ENCODE results near the gene C17orf50. TPM values are rescaled to one million over a fixed set of nuclear protein-coding genes. Genes with fewer than 3 reads are reported as not detected.
A peak's percentile ranks its signal among the peaks of the same experiment; 100 is the strongest.

Gene C17orf50
- polyA plus RNA-seq, 1 donor (not counting 4 experiments of a cell fraction or from before 2014, with no cell fraction given): not detected

- no peaks in the 10 kb centered on the region for H3K79me2 ChIP-seq (ENCODE audit: control insufficient read depth, insufficient read depth, low read length)
- H2AFZ ChIP-seq (ENCODE audit: control insufficient read depth, low read length): peak overlapping the region; percentile 28
- peak overlapping the region; percentile 81 for H3K9ac ChIP-seq (ENCODE audit: control insufficient read depth, extremely low read depth, insufficient read depth, low read length)
- H3K4me3 ChIP-seq (ENCODE audit: control insufficient read depth in 2 of 3, extremely low read depth in 1 of 3, insufficient read depth in 2 of 3, low read depth in 1 of 3, low read length in 3 of 3): no peak overlapping the region
- H3K4me1 ChIP-seq (ENCODE audit: control insufficient read depth, extremely low read depth, insufficient read depth, low read length): peaks cover 77% of the 10 kb centered on the region
- H3K27ac ChIP-seq (ENCODE audit: control insufficient read depth, insufficient read depth, low read length): peak overlapping the region; percentile 97
- H3K4me2 ChIP-seq (ENCODE audit: control insufficient read depth, extremely low read depth, insufficient read depth, low read depth, low read length): peak overlapping the region; percentile 50
- TF ChIP-seq, protein P1, sequence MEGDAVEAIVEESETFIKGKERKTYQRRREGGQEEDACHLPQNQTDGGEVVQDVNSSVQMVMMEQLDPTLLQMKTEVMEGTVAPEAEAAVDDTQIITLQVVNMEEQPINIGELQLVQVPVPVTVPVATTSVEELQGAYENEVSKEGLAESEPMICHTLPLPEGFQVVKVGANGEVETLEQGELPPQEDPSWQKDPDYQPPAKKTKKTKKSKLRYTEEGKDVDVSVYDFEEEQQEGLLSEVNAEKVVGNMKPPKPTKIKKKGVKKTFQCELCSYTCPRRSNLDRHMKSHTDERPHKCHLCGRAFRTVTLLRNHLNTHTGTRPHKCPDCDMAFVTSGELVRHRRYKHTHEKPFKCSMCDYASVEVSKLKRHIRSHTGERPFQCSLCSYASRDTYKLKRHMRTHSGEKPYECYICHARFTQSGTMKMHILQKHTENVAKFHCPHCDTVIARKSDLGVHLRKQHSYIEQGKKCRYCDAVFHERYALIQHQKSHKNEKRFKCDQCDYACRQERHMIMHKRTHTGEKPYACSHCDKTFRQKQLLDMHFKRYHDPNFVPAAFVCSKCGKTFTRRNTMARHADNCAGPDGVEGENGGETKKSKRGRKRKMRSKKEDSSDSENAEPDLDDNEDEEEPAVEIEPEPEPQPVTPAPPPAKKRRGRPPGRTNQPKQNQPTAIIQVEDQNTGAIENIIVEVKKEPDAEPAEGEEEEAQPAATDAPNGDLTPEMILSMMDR (optimal IDR thresholded peaks at IDR 0.05 in 1 of 3, IDR thresholded peaks at IDR 0.05 in 1 of 3, conservative IDR thresholded peaks at IDR 0.05 in 1 of 3; ENCODE audit: extremely low read depth in 1 of 3, insufficient read depth in 2 of 3, low read length in 3 of 3): no peak
- TF ChIP-seq EZH2 (IDR thresholded peaks at IDR 0.05; ENCODE audit: low read length): no peak
- H3K9me3 ChIP-seq (ENCODE audit: control insufficient read depth, low read depth, low read length): no peaks in the 10 kb centered on the region
- H3K9me1 ChIP-seq (ENCODE audit: control insufficient read depth, extremely low read depth, insufficient read depth, low read length): no peaks in the 10 kb centered on the region
- DNase-seq (ENCODE audit: low read depth, low spot score): no peak
- H4K20me1 ChIP-seq (ENCODE audit: control insufficient read depth, extremely low read depth, insufficient read depth, low read length): no peaks in the 10 kb centered on the region
- H3K36me3 ChIP-seq (ENCODE audit: control insufficient read depth in 2 of 2, extremely low read depth in 1 of 2, insufficient read depth in 2 of 2, low read length in 2 of 2): peaks cover 0 to 2% of the 10 kb centered on the region in 2 experiments
- no peaks in the 10 kb centered on the region for H3K27me3 ChIP-seq (ENCODE audit: control insufficient read depth, extremely low read depth, insufficient read depth, low read length)
- no peak for FAIRE-seq
- dilution Hi-C loops (cut with MboI; ENCODE audit: extremely low pct_ligation_motif_present, low sequenced_read_pairs): no loop called here
These were observed 26.3 kb downstream of the C17orf50 start for GRCh38 chr17:35786941-35787432.

DNA sequence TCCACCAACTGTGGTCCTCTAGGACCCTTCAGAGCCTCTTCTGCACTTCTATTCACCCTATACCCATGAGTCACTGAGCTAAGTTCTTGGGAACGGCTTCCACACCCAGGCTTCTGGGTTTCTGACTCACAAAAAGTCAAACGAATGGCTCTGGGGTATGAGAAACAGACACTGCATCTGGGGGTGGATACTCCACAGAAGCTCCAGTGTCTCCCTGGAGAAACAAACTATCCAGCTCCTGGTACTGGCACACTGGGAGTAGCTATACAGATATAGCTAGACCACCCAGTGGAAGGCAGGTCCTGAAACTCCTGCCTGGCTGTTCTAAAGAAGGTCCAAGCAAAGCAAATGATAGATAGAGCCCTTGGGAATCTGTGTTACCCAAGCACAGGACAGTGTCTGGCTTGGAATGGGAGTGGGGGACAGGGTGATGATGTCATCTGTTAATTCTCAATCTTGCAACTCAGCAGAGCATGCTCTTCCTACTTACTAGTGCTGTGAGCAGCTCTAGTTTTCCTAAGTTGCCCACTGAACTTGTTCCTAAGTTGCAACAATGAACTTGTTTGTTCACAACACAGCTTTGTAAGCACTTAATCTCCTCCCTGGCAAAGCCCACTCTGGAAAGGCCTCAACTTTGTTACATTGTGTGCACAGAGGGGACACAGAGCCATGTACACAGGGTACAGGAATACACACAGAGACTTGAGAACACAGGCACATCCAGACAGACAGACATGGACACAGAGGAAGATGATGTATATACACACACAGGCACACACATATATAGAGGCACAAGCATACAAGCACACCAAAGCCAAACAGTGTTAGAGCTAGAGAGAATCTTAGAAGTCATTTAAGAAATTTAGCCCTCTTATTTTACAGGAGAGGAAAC, 28.0 kb downstream of the C17orf50 start:
- dilution Hi-C loops (cut with MboI; ENCODE audit: extremely low pct_ligation_motif_present, low sequenced_read_pairs): no loop called here
- no peaks in the 10 kb centered on the region for H3K27me3 ChIP-seq (ENCODE audit: control insufficient read depth, extremely low read depth, insufficient read depth, low read length)
- H4K20me1 ChIP-seq (ENCODE audit: control insufficient read depth, extremely low read depth, insufficient read depth, low read length): no peaks in the 10 kb centered on the region
- H3K9me3 ChIP-seq (ENCODE audit: control insufficient read depth, low read depth, low read length): no peaks in the 10 kb centered on the region
- H2AFZ ChIP-seq (ENCODE audit: control insufficient read depth, low read length): peak overlapping the region; percentile 39
- no peak for FAIRE-seq
- H3K4me1 ChIP-seq (ENCODE audit: control insufficient read depth, extremely low read depth, insufficient read depth, low read length): peaks cover 89% of the 10 kb centered on the region
- no peak for DNase-seq (ENCODE audit: low read depth, low spot score)
- H3K9me1 ChIP-seq (ENCODE audit: control insufficient read depth, extremely low read depth, insufficient read depth, low read length): no peaks in the 10 kb centered on the region
- TF ChIP-seq, protein P1 (optimal IDR thresholded peaks at IDR 0.05 in 1 of 3, IDR thresholded peaks at IDR 0.05 in 1 of 3, conservative IDR thresholded peaks at IDR 0.05 in 1 of 3; ENCODE audit: extremely low read depth in 1 of 3, insufficient read depth in 2 of 3, low read length in 3 of 3): no peak
- TF ChIP-seq EZH2 (IDR thresholded peaks at IDR 0.05; ENCODE audit: low read length): no peak
- peak overlapping the region; percentile 97 for H3K27ac ChIP-seq (ENCODE audit: control insufficient read depth, insufficient read depth, low read length)
- peaks cover 0 to 2% of the 10 kb centered on the region in 2 experiments for H3K36me3 ChIP-seq (ENCODE audit: control insufficient read depth in 2 of 2, extremely low read depth in 1 of 2, insufficient read depth in 2 of 2, low read length in 2 of 2)
- H3K9ac ChIP-seq (ENCODE audit: control insufficient read depth, extremely low read depth, insufficient read depth, low read length): peak overlapping the region; percentile 81
- peak overlapping the region in 2 of 3 experiments; percentile 9 to 42 for H3K4me3 ChIP-seq (ENCODE audit: control insufficient read depth in 2 of 3, extremely low read depth in 1 of 3, insufficient read depth in 2 of 3, low read depth in 1 of 3, low read length in 3 of 3)
- H3K79me2 ChIP-seq (ENCODE audit: control insufficient read depth, insufficient read depth, low read length): no peaks in the 10 kb centered on the region
- H3K4me2 ChIP-seq (ENCODE audit: control insufficient read depth, extremely low read depth, insufficient read depth, low read depth, low read length): peak overlapping the region; percentile 70
